ENCODE data around the gene MYO15A. TPM values are rescaled to one million over a fixed set of nuclear protein-coding genes. Genes with fewer than 3 reads are reported as not detected.

Gene MYO15A
- total RNA-seq, 2 experiments from 2014 or later = 0.30 to 0.60 TPM

DNA sequence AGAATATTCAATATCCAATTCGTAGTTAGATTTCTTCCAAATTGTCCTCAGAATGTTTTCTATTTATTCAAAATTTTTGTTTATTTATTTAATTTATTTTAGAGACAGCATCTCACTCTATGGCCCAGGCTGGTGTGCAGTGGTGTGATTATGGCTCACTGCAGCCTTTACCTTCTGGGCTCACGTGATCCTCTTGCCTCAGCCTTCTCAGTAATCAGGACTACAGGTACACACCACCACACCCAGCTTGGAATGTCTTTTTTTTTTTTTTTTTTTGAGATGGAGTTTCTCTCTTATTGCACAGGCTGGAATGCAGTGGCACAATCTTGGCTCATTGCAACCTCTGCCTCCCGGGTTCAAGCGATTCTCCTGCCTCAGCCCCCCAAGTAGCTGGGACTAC lies 24.3 kb upstream of the MYO15A start:
- ChIA-PET CTCF (no interaction called here), POLR2A (interaction anchor here (0.7 kb wide), 1 partner anchor 291 kb away, joined by 5 read pairs; no protein-coding TSS in a partner anchor)
- H3K27ac Mint-ChIP-seq = no peak overlapping the region
- H3K27me3 Mint-ChIP-seq = peaks cover 4% of the 10 kb centered on the region
- H3K9me3 Mint-ChIP-seq = no peaks in the 10 kb centered on the region
- H3K36me3 Mint-ChIP-seq (ENCODE audit: low read depth) = peaks cover 7% of the 10 kb centered on the region
- H3K4me1 Mint-ChIP-seq = peaks cover 19% of the 10 kb centered on the region
- DNase-seq = no peak
- H3K4me3 Mint-ChIP-seq = no peak overlapping the region

DNA sequence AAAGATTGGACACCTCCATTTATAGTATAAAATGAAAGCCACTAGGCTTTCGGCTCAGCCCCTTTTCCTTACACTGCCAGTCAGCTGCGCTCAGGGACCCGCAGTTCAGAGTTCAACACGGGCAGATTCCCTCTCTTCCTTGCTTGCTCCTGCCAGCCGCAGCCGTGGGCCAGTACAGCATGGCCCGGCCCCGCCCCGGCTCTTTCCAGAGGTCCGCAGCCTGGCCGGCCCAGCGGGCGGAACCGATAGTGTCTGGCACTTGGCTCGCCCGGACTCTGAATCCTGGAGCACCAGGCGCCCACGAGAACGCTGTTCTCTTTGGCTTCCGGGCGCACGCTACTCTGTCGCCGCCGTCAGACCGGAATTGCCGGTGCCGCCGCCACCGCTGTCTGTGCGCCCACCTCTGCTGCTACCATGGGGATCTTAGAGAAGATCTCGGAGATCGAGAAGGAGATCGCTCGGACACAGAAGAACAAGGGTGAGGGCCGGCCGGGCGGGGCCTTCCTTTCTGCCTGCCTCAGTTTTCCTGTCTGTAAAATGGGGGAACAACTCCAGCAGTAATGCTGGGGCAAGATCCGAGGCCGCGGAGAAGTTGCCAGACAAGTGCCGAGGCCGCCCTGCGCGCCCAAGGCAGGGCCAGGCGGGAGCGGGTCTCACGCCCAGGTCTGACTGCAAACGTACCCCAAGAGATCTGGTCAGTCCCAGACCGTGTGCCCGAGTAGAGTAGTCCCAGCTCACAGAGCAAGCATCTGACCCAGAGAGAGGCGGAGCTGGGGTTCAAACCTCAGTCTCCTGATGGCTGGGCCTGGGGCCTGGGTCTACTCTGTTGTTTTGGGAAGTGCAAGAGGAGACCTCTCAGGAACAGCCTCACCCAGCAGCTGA lies 20.7 kb upstream of the MYO15A start, which contains the start of gene DRG2:
TSS of gene DRG2 (plus strand) at position 339 of the 882 bp plus-strand sequence. CDS start at position 415, 76 bp downstream.
- DNase-seq = peak; percentile 89
- H3K4me3 Mint-ChIP-seq = peak within 1 kb of the TSS; percentile 96
- peaks cover 20% of the 10 kb centered on the region for H3K36me3 Mint-ChIP-seq (ENCODE audit: low read depth)
- peaks cover 28% of the 10 kb centered on the region for H3K4me1 Mint-ChIP-seq
- no peaks in the 10 kb centered on the region for H3K9me3 Mint-ChIP-seq
- H3K27ac Mint-ChIP-seq = peak within 1 kb of the TSS; percentile 88
- CTCF ChIA-PET = interaction anchor here (1.1 to 1.2 kb wide), 2 partner anchors 197 to 591 kb away, joined by 3 read pairs; no protein-coding TSS in a partner anchor
- POLR2A ChIA-PET = interaction anchor here (0.7 to 1.7 kb wide), 8 partner anchors 9 to 227 kb away, joined by 3 to 8 read pairs (median 4); partner anchors contain the start of genes ALKBH5 and TOP3A
- no peaks in the 10 kb centered on the region for H3K27me3 Mint-ChIP-seq

DNA sequence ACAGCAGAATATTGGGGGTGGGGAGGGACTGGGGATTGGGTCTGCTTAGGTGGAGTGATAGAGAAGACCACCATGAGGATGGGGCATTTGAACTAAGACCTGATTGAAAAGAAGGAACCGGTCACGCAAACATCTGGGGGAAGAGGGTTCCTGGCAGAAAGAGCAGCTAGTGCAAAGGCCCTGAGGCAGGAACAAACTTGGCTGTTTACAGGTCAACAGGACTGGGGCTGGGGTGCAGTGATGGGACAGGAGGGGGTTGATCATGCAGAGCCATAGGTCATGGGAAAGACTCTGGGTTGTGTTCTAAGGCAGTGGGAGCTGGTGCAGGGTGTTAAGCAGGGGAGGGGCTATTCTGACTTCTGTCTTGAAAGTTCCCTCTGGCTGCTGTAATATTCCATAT lies 18.9 kb upstream of the MYO15A start:
- DNase-seq = no peak
- peak overlapping the region; percentile 14 for H3K4me3 Mint-ChIP-seq
- ChIA-PET CTCF (no interaction called here), POLR2A (no interaction called here)
- H3K4me1 Mint-ChIP-seq = peaks cover 32% of the 10 kb centered on the region
- no peaks in the 10 kb centered on the region for H3K9me3 Mint-ChIP-seq
- H3K36me3 Mint-ChIP-seq (ENCODE audit: low read depth) = peaks cover 33% of the 10 kb centered on the region
- H3K27ac Mint-ChIP-seq = no peak overlapping the region
- H3K27me3 Mint-ChIP-seq = no peaks in the 10 kb centered on the region

DNA sequence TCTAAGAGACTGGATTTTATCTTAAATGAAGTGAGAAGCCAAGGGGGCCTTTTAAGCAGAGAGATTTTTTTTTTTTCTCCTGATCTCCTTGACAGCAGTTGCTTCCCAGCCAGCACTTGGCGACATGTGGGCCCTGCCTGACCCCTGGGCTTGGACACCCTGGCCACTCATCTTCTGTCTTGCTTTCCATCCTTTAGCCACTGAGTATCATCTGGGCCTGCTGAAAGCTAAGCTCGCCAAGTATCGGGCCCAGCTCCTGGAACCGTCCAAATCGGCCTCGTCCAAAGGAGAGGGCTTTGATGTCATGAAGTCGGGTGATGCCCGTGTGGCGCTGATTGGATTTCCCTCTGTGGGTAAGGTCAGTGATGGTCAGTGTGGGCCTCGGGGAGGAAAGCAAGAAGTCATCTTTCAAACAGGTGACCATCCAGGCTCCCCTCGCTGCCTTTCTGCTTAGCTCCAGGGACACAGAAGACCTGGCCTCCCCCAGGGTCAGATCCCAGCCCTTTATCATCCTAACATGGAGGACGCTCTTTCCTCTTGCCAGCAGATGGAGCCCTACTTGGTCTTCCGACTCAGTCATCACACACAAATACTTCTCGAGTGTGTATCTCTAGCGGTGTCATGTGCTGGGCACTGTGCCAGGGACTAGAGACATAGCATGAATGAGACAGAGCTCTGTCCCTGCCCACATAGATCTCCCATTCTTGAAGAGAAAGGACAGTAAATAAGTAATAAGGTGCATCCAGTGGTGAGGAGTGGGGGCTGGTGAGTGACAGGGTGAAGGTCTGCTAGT lies 14.7 kb upstream of the MYO15A start:
- Mint-ChIP-seq H3K4me1 (peaks cover 21% of the 10 kb centered on the region), H3K27ac (no peak overlapping the region), H3K4me3 (no peak overlapping the region), H3K36me3 (ENCODE audit: low read depth) (peaks cover 39% of the 10 kb centered on the region), H3K27me3 (no peaks in the 10 kb centered on the region), H3K9me3 (no peaks in the 10 kb centered on the region)
- no peak for DNase-seq
- CTCF ChIA-PET = interaction anchor here (0.9 kb wide), 1 partner anchor 44 kb away, joined by 3 read pairs; no protein-coding TSS in a partner anchor
- POLR2A ChIA-PET = no interaction called here

- DNase-seq = no peak
- Mint-ChIP-seq H3K27ac (no peak overlapping the region), H3K4me1 (peaks cover 16% of the 10 kb centered on the region), H3K4me3 (no peak overlapping the region), H3K36me3 (ENCODE audit: low read depth) (peaks cover 39% of the 10 kb centered on the region), H3K9me3 (no peaks in the 10 kb centered on the region), H3K27me3 (no peaks in the 10 kb centered on the region)
- CTCF ChIA-PET = interaction anchor here (0.5 kb wide), 1 partner anchor 19 kb away, joined by 3 read pairs; no protein-coding TSS in a partner anchor
- POLR2A ChIA-PET = no interaction called here
These were observed 14.1 kb upstream of the MYO15A start for GRCh38 chr17:18094409-18094807.

- POLR2A ChIA-PET = no interaction called here
These were observed 9.0 kb upstream of the MYO15A start for GRCh38 chr17:18099516-18099915.

DNA sequence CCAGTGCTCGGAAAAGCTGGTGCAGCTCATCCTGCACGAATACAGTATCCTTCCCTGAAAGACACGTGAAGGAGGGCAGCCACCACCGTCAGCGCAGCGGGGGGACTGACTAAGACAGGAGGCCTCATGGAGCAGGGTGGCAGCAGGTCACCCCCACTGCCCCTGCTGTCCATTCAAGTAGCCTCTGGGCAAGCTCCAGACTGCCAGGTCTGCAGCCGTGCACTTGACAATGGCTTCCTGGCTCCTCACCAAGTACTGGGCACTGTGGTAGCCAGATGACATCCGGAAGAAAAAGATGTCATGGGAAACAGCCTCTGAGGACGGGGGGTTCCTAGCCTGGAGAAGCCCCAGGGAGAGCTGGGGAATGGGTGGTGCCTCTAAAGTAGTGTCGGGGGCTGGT lies 7.9 kb upstream of the MYO15A start:
- Mint-ChIP-seq H3K27ac (no peak overlapping the region), H3K4me1 (peaks cover 3% of the 10 kb centered on the region), H3K36me3 (ENCODE audit: low read depth) (peaks cover 17% of the 10 kb centered on the region), H3K4me3 (no peak overlapping the region), H3K27me3 (no peaks in the 10 kb centered on the region), H3K9me3 (no peaks in the 10 kb centered on the region)
- POLR2A ChIA-PET = interaction anchor here (2.1 kb wide), 1 partner anchor 12 kb away, joined by 6 read pairs; the partner anchor contains the start of gene DRG2
- no peak for DNase-seq
- CTCF ChIA-PET = no interaction called here

More at GRCh38 chr17:18099516-18099915, 9.0 kb upstream of the MYO15A start:
- Mint-ChIP-seq H3K4me3 (no peak overlapping the region), H3K27ac (no peak overlapping the region), H3K36me3 (ENCODE audit: low read depth) (peaks cover 20% of the 10 kb centered on the region), H3K4me1 (peaks cover 4% of the 10 kb centered on the region), H3K9me3 (no peaks in the 10 kb centered on the region), H3K27me3 (no peaks in the 10 kb centered on the region)
- no peak for DNase-seq
- CTCF ChIA-PET = no interaction called here

GRCh38 chr17:18101828-18102227 lies 6.7 kb upstream of the MYO15A start:
- no peak overlapping the region for H3K27ac Mint-ChIP-seq
- CTCF ChIA-PET = no interaction called here
- H3K4me1 Mint-ChIP-seq = no peaks in the 10 kb centered on the region
- peaks cover 6% of the 10 kb centered on the region for H3K36me3 Mint-ChIP-seq (ENCODE audit: low read depth)
- no peaks in the 10 kb centered on the region for H3K9me3 Mint-ChIP-seq
- H3K27me3 Mint-ChIP-seq = no peaks in the 10 kb centered on the region
- H3K4me3 Mint-ChIP-seq = no peak overlapping the region
- no peak for DNase-seq
- POLR2A ChIA-PET = interaction anchor here (2.1 kb wide), 1 partner anchor 13 kb away, joined by 6 read pairs; the partner anchor contains the start of gene DRG2

GRCh38 chr17:18102640-18103039 lies 5.9 kb upstream of the MYO15A start:
- Mint-ChIP-seq H3K9me3 (no peaks in the 10 kb centered on the region), H3K27ac (no peak overlapping the region), H3K36me3 (ENCODE audit: low read depth) (peaks cover 9% of the 10 kb centered on the region), H3K4me3 (no peak overlapping the region), H3K27me3 (no peaks in the 10 kb centered on the region), H3K4me1 (no peaks in the 10 kb centered on the region)
- no peak for DNase-seq
- ChIA-PET POLR2A (no interaction called here), CTCF (no interaction called here)

DNA sequence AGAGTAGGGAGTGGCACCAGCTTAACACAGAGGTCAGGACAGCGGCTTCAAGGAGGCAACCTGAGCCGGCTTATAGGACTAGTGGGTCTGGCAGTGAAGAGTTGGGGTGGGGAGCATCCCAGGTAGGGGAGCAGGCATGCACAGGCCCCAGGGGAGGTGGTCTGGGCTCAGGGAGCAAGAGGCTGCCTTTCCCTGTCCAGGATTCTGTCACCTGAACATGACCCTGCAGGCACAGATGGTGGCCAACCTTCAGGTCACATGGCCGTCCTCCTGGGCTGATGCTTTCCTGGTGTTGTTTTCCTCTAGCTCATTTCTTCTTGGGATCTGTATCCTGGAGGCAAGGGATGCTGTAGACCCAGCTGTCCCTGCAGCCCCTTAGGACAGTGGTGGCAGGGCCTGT lies 3.5 kb upstream of the MYO15A start:
- DNase-seq = no peak
- Mint-ChIP-seq H3K27me3 (no peaks in the 10 kb centered on the region), H3K9me3 (no peaks in the 10 kb centered on the region), H3K4me3 (no peak overlapping the region), H3K27ac (no peak overlapping the region), H3K36me3 (ENCODE audit: low read depth) (peaks cover 9% of the 10 kb centered on the region), H3K4me1 (no peaks in the 10 kb centered on the region)
- ChIA-PET CTCF (no interaction called here), POLR2A (no interaction called here)

GRCh38 chr17:18105595-18105994 lies 3.0 kb upstream of the MYO15A start:
- no peaks in the 10 kb centered on the region for H3K9me3 Mint-ChIP-seq
- no peak for DNase-seq
- no peak overlapping the region for H3K27ac Mint-ChIP-seq
- ChIA-PET CTCF (no interaction called here), POLR2A (no interaction called here)
- peaks cover 7% of the 10 kb centered on the region for H3K36me3 Mint-ChIP-seq (ENCODE audit: low read depth)
- no peaks in the 10 kb centered on the region for H3K4me1 Mint-ChIP-seq
- H3K4me3 Mint-ChIP-seq = no peak overlapping the region
- no peaks in the 10 kb centered on the region for H3K27me3 Mint-ChIP-seq

- H3K4me1 Mint-ChIP-seq = no peaks in the 10 kb centered on the region
- no peak overlapping the region for H3K4me3 Mint-ChIP-seq
- H3K9me3 Mint-ChIP-seq = no peaks in the 10 kb centered on the region
- ChIA-PET CTCF (no interaction called here), POLR2A (no interaction called here)
- no peaks in the 10 kb centered on the region for H3K27me3 Mint-ChIP-seq
- DNase-seq = no peak
- peaks cover 7% of the 10 kb centered on the region for H3K36me3 Mint-ChIP-seq (ENCODE audit: low read depth)
- no peak overlapping the region for H3K27ac Mint-ChIP-seq
These were observed 2.3 kb upstream of the MYO15A start for GRCh38 chr17:18106211-18106610.

- Mint-ChIP-seq H3K4me3 (no peak overlapping the region), H3K4me1 (no peaks in the 10 kb centered on the region), H3K27me3 (no peaks in the 10 kb centered on the region), H3K36me3 (ENCODE audit: low read depth) (peaks cover 7% of the 10 kb centered on the region), H3K9me3 (no peaks in the 10 kb centered on the region), H3K27ac (no peak overlapping the region)
- no peak for DNase-seq
- ChIA-PET CTCF (no interaction called here), POLR2A (no interaction called here)
These were observed 1.3 kb upstream of the MYO15A start for GRCh38 chr17:18107061-18107790.

All from activated CD4-positive, alpha-beta memory T cell treated with anti-CD3 and anti-CD28 coated beads, Interleukin-2, amount 10 ng/mL, durations not matched to agents 7 days and 5 days (primary cell).